HuH-7.5 (cell line): ENCODE results near the gene WFDC12.

Source experiments
- DNase-seq: peaks from one replicate; pipeline ENCODE4 v3.0.0; 2011; ENCODE audit warnings: low spot score

The WFDC12 gene

GRCh38 chr20:45091366-45091765 lies 32.9 kb downstream of the WFDC12 start:
- no peak for DNase-seq

- no peak for DNase-seq
Measured at GRCh38 chr20:45090481-45090880, 33.8 kb downstream of the WFDC12 start.

GRCh38 chr20:45088247-45088646 lies 36.0 kb downstream of the WFDC12 start:
- DNase-seq: no peak

GRCh38 chr20:45087814-45088213 lies 36.5 kb downstream of the WFDC12 start:
- DNase-seq: no peak

- no peak for DNase-seq
Measured at GRCh38 chr20:45087097-45087790, 37.0 kb downstream of the WFDC12 start.

GRCh38 chr20:45085867-45086266 lies 38.4 kb downstream of the WFDC12 start:
- DNase-seq: no peak

GRCh38 chr20:45085289-45085688 lies 39.0 kb downstream of the WFDC12 start:
- no peak for DNase-seq

- no peak for DNase-seq
Measured at GRCh38 chr20:45083127-45083526, 41.1 kb downstream of the WFDC12 start.

- no peak for DNase-seq
Measured at GRCh38 chr20:45082468-45082867, 41.8 kb downstream of the WFDC12 start.

- DNase-seq: no peak
Measured at GRCh38 chr20:45080867-45081624, 43.2 kb downstream of the WFDC12 start.

GRCh38 chr20:45077559-45077958 lies 46.7 kb downstream of the WFDC12 start:
- no peak for DNase-seq
